Tibial nerve (tissue), 4 donors: ENCODE data around the gene ABCG1. TPM values are rescaled to one million over a fixed set of nuclear protein-coding genes. Genes with fewer than 3 reads are reported as not detected.

Experiments used
- DNase-seq, 2 donors: peaks; one replicate each; pipeline ENCODE4 v3.0.0-alpha.2; 2019; ENCODE audit warnings: low spot score in 2 of 2
- H3K27ac ChIP-seq, 4 donors: fragments of 200-600 bp; sonication (generic) in 3 of 4; one replicate each; pipeline ENCODE4 v1.5.1; 2017 to 2019; ENCODE audit warnings: mild to moderate bottlenecking in 1 of 4
- H3K27me3 ChIP-seq, 2 donors: fragments of 200-600 bp; sonication (generic) in 1 of 2; one replicate each; pipeline versions ENCODE4 v1.5.1 to v1.6.0; 2017 to 2019
- H3K36me3 ChIP-seq, 3 donors: fragments of 200-600 bp; sonication (generic); one replicate each; pipeline ENCODE4 v1.5.1; 2018 to 2019
- H3K4me1 ChIP-seq, 4 donors: fragments of 200-600 bp; sonication (generic) in 3 of 4; one replicate each; pipeline ENCODE4 v1.5.1; 2017 to 2019
- H3K4me3 ChIP-seq, 4 donors: fragments of 200-600 bp; sonication (generic) in 3 of 4; one replicate each; pipeline ENCODE4 v1.5.1; 2017 to 2019; ENCODE audit warnings: mild to moderate bottlenecking in 1 of 4, moderate library complexity in 1 of 4
- H3K9me3 ChIP-seq, 4 donors: fragments of 200-600 bp; sonication (generic) in 3 of 4; one replicate each; pipeline ENCODE4 v1.5.1; 2017 to 2019
- EP300 ChIP-seq, 2 donors: sonication (generic); formaldehyde crosslinking; IDR thresholded peaks; one replicate each; pipeline ENCODE4 v1.6.1; 2017; ENCODE audit warnings: antibody characterized with exemption in 2 of 2, mild to moderate bottlenecking in 1 of 2
- POLR2A ChIP-seq, 2 donors: fragments of 450-650 bp; IDR thresholded peaks; one replicate each; pipeline ENCODE4 v1.6.1; 2017; ENCODE audit warnings: antibody characterized with exemption in 2 of 2, mild to moderate bottlenecking in 2 of 2, moderate library complexity in 2 of 2
- WGBS, 2 donors: methylation state at CpG; one replicate each; pipeline ENCODE4 v1.1.5; 2018; 5-methylcytosine and 5-hydroxymethylcytosine counted together
- total RNA-seq, 4 donors: library from RNA; depleted of rRNA; stranded (reverse); fragments of >200 nt; gene quantifications; one replicate each; pipeline ENCODE4 v1.1.0, GENCODE V29; 2016
- TF ChIP-seq, protein P1 (sequence below), 5 experiments: fragments of 200-600 bp in 3 of 5; fragments of 450-650 bp in 2 of 5; sonication (generic) in 3 of 5; IDR thresholded peaks; one replicate each; pipeline ENCODE4 v1.5.1; 2016 to 2019; ENCODE audit warnings: antibody characterized with exemption in 5 of 5, mild to moderate bottlenecking in 3 of 5, moderate library complexity in 2 of 5

Gene ABCG1
- total RNA-seq, 4 donors from 2014 or later, result 10.5 to 32.8 (median 18.6) TPM

- peaks cover 0 to 14% (median 0%) of the 10 kb centered on the region in 3 donors for H3K36me3 ChIP-seq
- WGBS, 2 donors, result 86% methylated on average over 7 of the region's 7 CpGs
Measured at GRCh38 chr21:42296501-42296900, 77.6 kb downstream of the ABCG1 start.

DNA sequence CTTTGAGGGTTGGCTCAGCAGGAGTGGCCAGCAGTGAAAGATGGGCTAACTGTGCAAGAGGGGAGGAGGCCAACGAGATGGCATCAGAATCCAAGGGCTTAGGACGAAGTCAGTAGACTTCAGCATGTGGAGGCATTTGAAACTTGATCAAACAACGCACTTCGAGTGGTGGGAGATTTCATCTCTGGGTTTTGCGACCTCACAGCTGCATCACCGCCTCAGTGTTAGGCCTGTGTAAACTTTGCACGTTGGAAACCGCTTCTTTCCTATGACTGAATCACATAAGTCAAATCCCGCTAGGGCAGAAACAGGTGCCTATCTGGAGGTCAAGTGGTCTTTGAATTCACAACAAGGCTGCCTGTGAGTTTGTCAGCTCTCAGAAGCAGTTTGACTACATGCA lies 78.4 kb downstream of the ABCG1 start:
- DNase-seq, result no peak
- Histone ChIP-seq H3K36me3 (peaks cover 0 to 5% (median 0%) of the 10 kb centered on the region in 3 donors), H3K9me3 (no peaks in the 10 kb centered on the region), H3K27ac (peak overlapping the region in 1 of 4 donors; percentile 82), H3K4me3 (no peak overlapping the region), H3K27me3 (no peaks in the 10 kb centered on the region), H3K4me1 (peaks cover 0 to 12% (median 0%) of the 10 kb centered on the region in 4 donors)
- WGBS, 2 donors, result 76% methylated on average over 9 of the region's 9 CpGs
- no peak for TF ChIP-seq EP300 (IDR thresholded peaks at IDR 0.05)
- no peak for TF ChIP-seq POLR2A (IDR thresholded peaks at IDR 0.05)
- TF ChIP-seq, protein P1, sequence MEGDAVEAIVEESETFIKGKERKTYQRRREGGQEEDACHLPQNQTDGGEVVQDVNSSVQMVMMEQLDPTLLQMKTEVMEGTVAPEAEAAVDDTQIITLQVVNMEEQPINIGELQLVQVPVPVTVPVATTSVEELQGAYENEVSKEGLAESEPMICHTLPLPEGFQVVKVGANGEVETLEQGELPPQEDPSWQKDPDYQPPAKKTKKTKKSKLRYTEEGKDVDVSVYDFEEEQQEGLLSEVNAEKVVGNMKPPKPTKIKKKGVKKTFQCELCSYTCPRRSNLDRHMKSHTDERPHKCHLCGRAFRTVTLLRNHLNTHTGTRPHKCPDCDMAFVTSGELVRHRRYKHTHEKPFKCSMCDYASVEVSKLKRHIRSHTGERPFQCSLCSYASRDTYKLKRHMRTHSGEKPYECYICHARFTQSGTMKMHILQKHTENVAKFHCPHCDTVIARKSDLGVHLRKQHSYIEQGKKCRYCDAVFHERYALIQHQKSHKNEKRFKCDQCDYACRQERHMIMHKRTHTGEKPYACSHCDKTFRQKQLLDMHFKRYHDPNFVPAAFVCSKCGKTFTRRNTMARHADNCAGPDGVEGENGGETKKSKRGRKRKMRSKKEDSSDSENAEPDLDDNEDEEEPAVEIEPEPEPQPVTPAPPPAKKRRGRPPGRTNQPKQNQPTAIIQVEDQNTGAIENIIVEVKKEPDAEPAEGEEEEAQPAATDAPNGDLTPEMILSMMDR (IDR thresholded peaks at IDR 0.05), result no peak

More at GRCh38 chr21:42296501-42296900, 77.6 kb downstream of the ABCG1 start:
- Histone ChIP-seq H3K4me1 (peaks cover 0 to 11% (median 0%) of the 10 kb centered on the region in 4 donors), H3K9me3 (no peaks in the 10 kb centered on the region), H3K27me3 (no peaks in the 10 kb centered on the region), H3K4me3 (no peak overlapping the region), H3K27ac (peak overlapping the region in 3 of 4 donors; percentile 48 to 82 (median 74))
- TF ChIP-seq, protein P1 (IDR thresholded peaks at IDR 0.05), result no peak
- TF ChIP-seq EP300 (IDR thresholded peaks at IDR 0.05) (no peak), POLR2A (IDR thresholded peaks at IDR 0.05) (no peak)
- no peak for DNase-seq

- Histone ChIP-seq H3K27me3 (no peaks in the 10 kb centered on the region), H3K36me3 (peaks cover 0 to 5% (median 0%) of the 10 kb centered on the region in 3 donors), H3K4me3 (no peak overlapping the region), H3K4me1 (peaks cover 0 to 12% (median 0%) of the 10 kb centered on the region in 4 donors), H3K27ac (peak overlapping the region in 2 of 4 donors; percentile 50 to 68), H3K9me3 (no peaks in the 10 kb centered on the region)
- WGBS, 2 donors, result 74 to 77% methylated on average over 6 of the region's 6 CpGs
- DNase-seq, result no peak
- TF ChIP-seq POLR2A (IDR thresholded peaks at IDR 0.05) (no peak), EP300 (IDR thresholded peaks at IDR 0.05) (no peak)
- TF ChIP-seq, protein P1 (IDR thresholded peaks at IDR 0.05), result no peak
Measured at GRCh38 chr21:42298237-42298636, 79.3 kb downstream of the ABCG1 start.

- Histone ChIP-seq H3K9me3 (no peaks in the 10 kb centered on the region), H3K4me1 (peaks cover 0 to 12% (median 0%) of the 10 kb centered on the region in 4 donors), H3K36me3 (peaks cover 0 to 5% (median 0%) of the 10 kb centered on the region in 3 donors), H3K27me3 (no peaks in the 10 kb centered on the region), H3K4me3 (no peak overlapping the region), H3K27ac (peak overlapping the region in 2 of 4 donors; percentile 50 to 68)
- no peak for DNase-seq
- WGBS, 2 donors, result 78 to 84% methylated on average over 5 of the region's 5 CpGs
- TF ChIP-seq EP300 (IDR thresholded peaks at IDR 0.05) (no peak), POLR2A (IDR thresholded peaks at IDR 0.05) (no peak)
Measured at GRCh38 chr21:42298657-42299056, 79.7 kb downstream of the ABCG1 start.

GRCh38 chr21:42299324-42300044 lies 80.5 kb downstream of the ABCG1 start:
- Histone ChIP-seq H3K9me3 (no peaks in the 10 kb centered on the region), H3K4me3 (no peak overlapping the region), H3K27me3 (no peaks in the 10 kb centered on the region), H3K4me1 (peaks cover 0 to 12% (median 0%) of the 10 kb centered on the region in 4 donors), H3K36me3 (peaks cover 0 to 5% (median 0%) of the 10 kb centered on the region in 3 donors), H3K27ac (peak overlapping the region in 2 of 4 donors; percentile 50 to 68)
- 67 to 70% methylated on average over 16 to 20 of the region's 20 CpGs for WGBS, 2 donors
- TF ChIP-seq EP300 (IDR thresholded peaks at IDR 0.05) (peak in 1 of 2 donors; percentile 51), POLR2A (IDR thresholded peaks at IDR 0.05) (no peak)
- TF ChIP-seq, protein P1 (IDR thresholded peaks at IDR 0.05), result no peak
- DNase-seq, result no peak
